T1000 (cell line): ENCODE results near the gene C16orf92.

ENCODE experiments used
- DNase-seq: peaks from one replicate; lab custom pipeline; 2025; ENCODE audit warnings: mixed read lengths; lab: John Stamatoyannopoulos, UW

C16orf92 gene

GRCh38 chr16:30060836-30061554 lies 38.0 kb downstream of the C16orf92 start:
- no peak for DNase-seq

GRCh38 chr16:30063278-30063892 lies 40.4 kb downstream of the C16orf92 start:
- DNase-seq: no peak

- no peak for DNase-seq
These were observed 41.1 kb downstream of the C16orf92 start for GRCh38 chr16:30063893-30064728.

- no peak for DNase-seq
These were observed 41.7 kb downstream of the C16orf92 start for GRCh38 chr16:30064729-30065101.

GRCh38 chr16:30065102-30065942 lies 42.3 kb downstream of the C16orf92 start, which contains the start of gene ALDOA:
Gene ALDOA, plus strand, starts transcription at chr16:30065760. Its CDS starts 1,138 bp downstream, at chr16:30066898.
- DNase-seq: peak; percentile 98

GRCh38 chr16:30065943-30066760 lies 43.2 kb downstream of the C16orf92 start:
- DNase-seq: no peak

- no peak for DNase-seq
These were observed 44.0 kb downstream of the C16orf92 start for GRCh38 chr16:30066761-30067583.

GRCh38 chr16:30067584-30067916 lies 44.6 kb downstream of the C16orf92 start:
- no peak for DNase-seq

GRCh38 chr16:30068333-30068732 lies 45.3 kb downstream of the C16orf92 start:
- no peak for DNase-seq

GRCh38 chr16:30068750-30069610 lies 46.0 kb downstream of the C16orf92 start:
- DNase-seq: no peak

GRCh38 chr16:30069611-30070462 lies 46.8 kb downstream of the C16orf92 start:
- no peak for DNase-seq

GRCh38 chr16:30070490-30070889 lies 47.5 kb downstream of the C16orf92 start:
- DNase-seq: no peak
